GM19328 (cell line): ENCODE data around the gene SPP1.
"Not testable (repeated sequence)": the region's sequence is repeated elsewhere in the genome, so short reads cannot be mapped to it uniquely, and the experiment has no call there.

Experiments
- ATAC-seq: cut with Tn5 transposase; IDR thresholded peaks from one replicate; pipeline ENCODE4 v1.9.1; 2021; ENCODE audit warnings: mild to moderate bottlenecking, moderate library complexity; ENCODE audit not compliant: unreplicated experiment

SPP1 gene

GRCh38 chr4:87975466-87975865 is at the start of gene SPP1:
SPP1 (plus strand) TSS chr4:87975714; CDS start chr4:87976896, 1,182 bp downstream.
- no peak for ATAC-seq

- ATAC-seq, result no peak
These were observed 48.9 kb upstream of the SPP1 start for GRCh38 chr4:87926554-87927098.

DNA sequence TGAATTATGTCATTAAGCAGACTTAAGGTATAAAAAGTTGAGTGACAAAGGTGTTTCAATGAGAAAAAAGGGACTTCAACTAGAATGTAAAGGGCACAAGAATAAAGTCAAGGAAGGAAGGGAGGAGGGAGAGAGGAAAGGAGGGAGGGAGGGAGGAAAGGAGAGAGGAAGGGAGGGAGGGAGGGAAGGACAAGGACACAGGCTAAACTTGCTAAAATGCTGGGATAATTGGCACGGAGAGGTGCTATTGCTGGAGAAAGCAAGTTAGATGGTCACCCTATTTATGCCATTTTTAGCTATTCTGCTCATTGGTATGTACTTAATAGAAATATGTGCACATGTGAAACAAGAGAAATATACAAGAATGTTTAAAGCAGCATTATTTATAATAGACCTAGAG is 44.9 kb upstream of the SPP1 start:
- ATAC-seq, result no peak

- no peak for ATAC-seq
These were observed 43.6 kb upstream of the SPP1 start for GRCh38 chr4:87931932-87932331.

- ATAC-seq, result no peak
These were observed 42.8 kb upstream of the SPP1 start for GRCh38 chr4:87932718-87933141.

DNA sequence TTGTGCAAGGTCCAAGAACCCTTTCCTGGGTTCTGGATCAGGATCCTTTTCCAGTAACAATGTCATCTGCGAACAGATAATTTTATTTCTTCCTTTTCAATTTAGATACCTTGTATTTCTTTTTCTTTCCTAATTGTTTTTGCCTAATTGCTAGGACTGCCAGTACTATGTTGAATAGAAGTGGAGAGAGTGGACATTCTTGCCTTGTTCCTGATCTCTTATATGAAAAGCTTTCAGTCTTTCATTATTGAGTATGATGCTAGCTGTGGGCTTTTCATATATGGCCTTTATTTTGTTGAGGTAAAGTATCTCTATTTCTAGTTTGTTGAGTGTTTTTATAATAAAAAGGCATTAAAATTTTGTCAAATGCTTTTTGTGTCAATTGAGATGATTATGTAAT is 42.2 kb upstream of the SPP1 start:
- ATAC-seq, result no peak

DNA sequence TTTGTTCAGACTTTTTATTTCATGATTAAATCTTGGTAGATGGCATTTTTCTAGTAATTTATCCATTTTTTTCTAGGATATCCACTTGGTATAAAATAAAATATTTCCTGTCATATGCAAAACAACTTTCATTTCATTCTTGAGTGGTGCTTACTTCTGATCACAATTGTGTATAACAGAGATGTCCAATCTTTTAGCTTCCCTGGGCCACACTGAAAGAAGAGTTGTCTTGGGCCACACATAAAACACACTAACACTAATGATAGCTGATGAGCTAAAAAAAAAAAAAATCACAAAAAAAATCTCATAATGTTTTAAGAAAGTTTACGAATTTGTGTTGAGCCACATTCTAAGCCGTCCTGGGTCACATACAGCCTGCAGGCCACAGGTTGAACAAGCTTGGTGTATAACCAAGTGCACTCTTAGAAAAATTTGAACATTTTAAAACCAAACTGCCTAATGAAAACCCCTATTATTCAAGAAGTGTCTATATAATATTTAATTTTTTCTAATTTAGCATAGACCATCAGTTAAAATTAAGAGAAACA is 41.3 kb upstream of the SPP1 start:
- no peak for ATAC-seq

DNA sequence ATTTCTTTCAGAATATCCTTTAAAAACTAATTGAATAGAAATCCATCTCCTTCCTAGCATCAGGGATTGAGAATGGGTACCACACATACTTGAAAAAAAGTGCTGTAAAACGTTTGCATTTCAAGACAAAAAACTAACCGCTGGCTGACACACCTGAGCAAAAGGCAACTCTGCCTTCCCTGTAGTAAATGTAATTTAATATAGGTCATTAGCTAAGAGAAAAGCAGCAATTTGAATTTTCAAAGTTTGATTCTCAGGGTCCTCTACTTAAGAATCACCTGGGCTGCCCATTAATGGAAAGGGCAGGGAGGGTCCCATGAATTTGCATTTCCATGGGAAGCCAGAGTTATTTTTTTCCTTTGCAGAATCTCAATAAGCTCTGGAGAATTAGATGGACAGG is 40.5 kb upstream of the SPP1 start:
- no peak for ATAC-seq

GRCh38 chr4:87935954-87936353 is 39.6 kb upstream of the SPP1 start:
- not testable (repeated sequence) for ATAC-seq

- ATAC-seq, result no peak
These were observed 38.0 kb upstream of the SPP1 start for GRCh38 chr4:87937523-87937922.

DNA sequence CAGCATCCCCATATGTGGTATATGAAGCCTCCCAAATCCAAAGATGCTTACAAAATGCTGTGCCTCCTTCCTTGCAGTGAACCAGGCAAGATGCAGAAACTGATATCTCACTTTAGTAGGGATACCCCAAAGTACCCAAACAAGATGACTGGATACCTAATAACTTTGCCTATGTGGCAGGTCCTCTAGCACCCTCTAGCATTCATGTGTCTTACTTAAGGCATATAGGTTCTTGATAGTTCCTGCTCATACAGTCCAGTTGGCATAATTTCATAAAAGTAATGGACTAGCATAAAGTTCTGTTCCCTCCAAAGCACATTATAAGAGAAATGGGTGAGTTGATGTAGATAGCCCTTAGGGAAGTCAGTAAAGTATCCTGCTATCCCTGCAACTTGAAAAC is 36.8 kb upstream of the SPP1 start:
- ATAC-seq, result no peak

DNA sequence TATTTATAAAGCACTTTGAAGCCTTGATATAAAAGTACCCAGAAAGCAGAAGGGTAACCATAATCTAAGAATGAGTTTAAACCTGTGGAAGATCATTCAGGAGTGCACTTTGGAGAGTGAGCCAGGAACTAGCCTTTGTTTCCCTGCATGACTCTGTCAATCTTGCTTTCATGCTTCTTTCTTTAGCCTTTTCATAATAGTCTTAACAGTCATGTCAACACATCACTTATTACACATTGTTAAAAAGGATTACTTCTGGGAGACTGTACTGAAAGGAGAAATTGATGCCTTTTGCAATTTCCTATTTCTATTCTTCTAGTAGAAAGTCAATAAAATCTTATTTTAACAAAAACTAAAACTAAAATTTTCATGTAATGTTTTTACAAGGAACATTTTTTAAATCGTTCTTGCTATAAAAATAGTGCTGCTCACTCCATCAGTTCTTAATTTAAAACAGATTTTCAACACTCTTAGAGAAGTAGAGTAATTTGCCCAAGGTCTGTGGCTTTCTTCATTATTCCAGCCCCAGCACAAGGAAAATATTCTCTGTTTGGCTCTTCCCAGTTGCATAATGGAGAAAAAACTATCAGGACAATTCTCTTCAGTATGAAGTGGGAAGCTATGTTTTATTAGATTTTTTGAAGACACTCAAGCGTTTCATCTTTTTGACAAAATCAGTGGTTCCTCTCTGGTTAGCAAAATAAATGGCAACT is 35.4 kb upstream of the SPP1 start:
- ATAC-seq, result no peak

DNA sequence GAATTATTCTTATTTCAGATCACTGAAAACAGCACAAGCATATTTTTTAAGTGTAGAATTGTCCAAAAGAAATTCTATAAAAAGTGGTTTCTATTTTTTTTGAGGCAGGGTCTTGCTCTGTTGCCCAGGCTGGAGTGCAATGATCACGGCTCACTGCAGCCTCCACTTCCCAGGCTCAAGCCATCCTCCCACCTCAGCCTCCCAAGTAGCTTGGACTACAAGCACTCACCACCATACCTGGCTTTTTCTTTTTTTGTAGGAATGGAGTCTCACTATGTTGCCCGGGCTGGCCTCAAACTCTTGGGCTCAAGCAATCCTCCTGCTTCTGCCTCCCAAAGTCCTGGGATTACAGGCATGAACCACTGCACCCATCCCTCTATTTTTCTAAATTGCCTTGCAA is 34.7 kb upstream of the SPP1 start:
- not testable (repeated sequence) for ATAC-seq

- ATAC-seq, result no peak
These were observed 33.7 kb upstream of the SPP1 start for GRCh38 chr4:87941537-87942392.

GRCh38 chr4:87943660-87944149 is 31.8 kb upstream of the SPP1 start:
- no peak for ATAC-seq

DNA sequence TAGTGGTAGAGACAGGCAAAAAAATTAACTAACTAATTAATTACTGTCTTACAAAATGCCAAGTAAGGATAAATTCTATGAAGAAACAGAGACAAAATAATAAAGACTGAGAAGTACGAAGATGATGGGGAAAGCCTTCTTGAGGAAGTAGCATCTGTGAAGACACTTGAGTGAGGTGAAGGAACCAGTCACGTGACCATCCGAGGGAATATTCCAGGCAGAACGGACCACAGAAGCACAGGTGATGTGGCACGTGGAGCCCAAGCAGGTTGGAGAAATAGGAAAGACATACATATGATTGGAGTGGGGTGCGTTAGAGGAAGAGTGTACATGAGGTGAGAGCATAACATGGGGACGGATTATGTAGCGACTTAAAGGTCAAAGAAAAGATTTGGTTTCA is 30.5 kb upstream of the SPP1 start:
- ATAC-seq, result no peak

DNA sequence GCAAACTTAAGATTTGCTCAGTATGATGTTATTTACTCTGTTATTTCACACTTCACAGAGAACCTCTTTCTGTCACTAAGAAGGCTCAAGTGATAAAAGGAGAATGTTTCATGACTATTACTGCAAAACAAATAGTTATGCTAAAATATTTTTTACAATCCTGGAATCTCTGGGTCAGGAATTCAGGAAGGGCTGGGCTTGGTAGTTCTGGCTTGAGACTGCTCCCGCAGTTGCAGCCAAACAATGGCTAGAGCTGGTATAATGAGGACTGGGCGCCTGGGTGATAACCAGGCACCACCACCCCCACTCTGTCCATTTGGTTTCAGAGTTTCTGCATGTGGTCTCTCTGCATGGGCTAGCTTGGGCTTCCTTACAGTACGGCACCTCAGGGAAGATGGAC is 28.7 kb upstream of the SPP1 start:
- no peak for ATAC-seq

DNA sequence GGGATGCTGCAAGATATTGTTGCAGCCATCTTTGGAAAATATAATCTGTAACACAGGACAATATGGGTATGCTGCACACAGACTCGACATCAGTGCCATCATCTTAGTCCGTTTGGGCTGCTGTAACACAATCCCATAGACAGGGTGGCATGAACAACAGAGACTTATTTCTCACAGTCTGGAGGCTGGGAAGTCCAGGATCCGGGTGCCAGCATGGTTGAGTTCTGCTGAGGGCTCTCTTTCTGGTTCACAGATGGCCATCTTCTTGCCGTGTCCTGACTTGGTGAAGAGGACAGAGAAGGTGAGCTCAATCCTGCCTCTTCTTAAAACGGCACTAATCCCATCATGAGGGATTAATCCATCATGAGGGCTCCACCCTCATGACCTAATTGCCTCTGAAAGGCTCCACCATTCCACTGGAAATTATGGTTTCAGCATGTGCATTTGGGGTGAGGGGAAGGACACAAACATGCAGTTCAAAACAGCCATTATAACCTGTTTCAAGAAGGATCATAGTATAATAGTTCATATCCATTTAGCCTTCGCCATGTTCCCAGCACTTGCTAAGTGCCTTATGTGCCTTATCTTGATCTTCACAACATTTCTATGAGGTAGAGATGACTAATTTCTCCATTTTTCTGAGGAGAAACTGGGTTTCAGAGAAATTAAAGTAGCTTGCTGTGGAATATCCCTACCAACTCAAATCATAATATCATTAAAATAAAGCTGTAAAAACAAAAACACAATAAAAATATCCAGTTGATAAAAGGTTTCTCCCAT is 27.9 kb upstream of the SPP1 start:
- ATAC-seq, result no peak

DNA sequence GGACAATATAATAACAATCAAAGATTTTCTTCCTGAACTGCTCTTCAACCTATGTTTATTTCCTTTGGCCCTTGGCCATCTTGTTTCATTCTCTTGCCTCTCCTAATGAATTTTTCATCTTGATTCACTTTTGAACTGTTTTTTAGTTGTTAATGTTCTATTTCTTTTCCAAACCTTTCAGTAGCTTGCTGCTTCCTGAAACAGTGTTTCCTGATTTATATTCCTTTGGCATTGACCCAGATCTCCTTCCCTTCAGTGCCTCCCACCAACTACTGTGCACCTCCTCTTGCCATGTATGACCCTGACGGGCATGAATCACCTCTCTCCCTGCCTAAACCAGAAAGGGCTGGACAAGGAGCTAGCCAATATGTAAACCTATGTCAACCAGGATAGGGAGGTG is 25.6 kb upstream of the SPP1 start:
- ATAC-seq, result no peak

DNA sequence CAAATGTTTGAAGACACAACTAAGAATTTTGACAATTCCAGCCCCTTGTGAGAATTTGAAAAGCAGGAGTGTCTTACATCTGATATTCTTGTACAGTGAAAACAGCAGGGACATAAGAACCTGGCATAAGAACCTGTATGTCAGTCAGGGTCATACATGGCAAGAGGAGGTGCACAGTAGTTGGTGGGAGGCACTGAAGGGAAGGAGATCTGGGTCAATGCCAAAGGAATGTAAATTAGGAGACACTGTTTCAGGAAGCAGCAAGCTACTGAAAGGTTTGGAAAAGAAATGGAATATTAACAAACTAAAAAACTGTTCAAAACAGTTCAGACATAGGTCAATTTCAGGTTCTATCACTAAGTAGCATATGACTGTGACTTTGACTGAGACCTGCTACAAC is 25.0 kb upstream of the SPP1 start:
- no peak for ATAC-seq
